ENCODE results near the gene RRP15.

DNA sequence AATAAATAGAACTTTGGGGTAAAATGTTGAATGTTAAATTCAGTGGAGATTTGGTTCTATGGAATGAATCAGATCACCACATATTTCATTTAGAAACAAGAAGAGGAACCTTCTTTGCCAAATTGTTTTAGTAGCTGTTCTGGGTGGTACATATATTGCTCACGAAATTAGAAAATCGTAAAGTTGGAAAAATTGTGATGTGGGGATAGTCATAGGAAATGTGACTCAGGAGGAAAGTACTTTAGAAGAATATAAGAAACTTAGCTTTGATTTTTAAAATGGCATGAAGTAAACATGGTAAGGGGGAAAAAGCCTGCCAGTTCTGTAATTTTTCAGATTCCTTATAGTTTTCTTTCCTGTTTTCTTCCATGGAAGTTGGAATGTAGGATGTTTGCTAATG is 27.4 kb downstream of the RRP15 start:
- TF ChIP-seq, protein P1, sequence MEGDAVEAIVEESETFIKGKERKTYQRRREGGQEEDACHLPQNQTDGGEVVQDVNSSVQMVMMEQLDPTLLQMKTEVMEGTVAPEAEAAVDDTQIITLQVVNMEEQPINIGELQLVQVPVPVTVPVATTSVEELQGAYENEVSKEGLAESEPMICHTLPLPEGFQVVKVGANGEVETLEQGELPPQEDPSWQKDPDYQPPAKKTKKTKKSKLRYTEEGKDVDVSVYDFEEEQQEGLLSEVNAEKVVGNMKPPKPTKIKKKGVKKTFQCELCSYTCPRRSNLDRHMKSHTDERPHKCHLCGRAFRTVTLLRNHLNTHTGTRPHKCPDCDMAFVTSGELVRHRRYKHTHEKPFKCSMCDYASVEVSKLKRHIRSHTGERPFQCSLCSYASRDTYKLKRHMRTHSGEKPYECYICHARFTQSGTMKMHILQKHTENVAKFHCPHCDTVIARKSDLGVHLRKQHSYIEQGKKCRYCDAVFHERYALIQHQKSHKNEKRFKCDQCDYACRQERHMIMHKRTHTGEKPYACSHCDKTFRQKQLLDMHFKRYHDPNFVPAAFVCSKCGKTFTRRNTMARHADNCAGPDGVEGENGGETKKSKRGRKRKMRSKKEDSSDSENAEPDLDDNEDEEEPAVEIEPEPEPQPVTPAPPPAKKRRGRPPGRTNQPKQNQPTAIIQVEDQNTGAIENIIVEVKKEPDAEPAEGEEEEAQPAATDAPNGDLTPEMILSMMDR (IDR thresholded peaks at IDR 0.05) = no peak
- TF ChIP-seq, protein P2, sequence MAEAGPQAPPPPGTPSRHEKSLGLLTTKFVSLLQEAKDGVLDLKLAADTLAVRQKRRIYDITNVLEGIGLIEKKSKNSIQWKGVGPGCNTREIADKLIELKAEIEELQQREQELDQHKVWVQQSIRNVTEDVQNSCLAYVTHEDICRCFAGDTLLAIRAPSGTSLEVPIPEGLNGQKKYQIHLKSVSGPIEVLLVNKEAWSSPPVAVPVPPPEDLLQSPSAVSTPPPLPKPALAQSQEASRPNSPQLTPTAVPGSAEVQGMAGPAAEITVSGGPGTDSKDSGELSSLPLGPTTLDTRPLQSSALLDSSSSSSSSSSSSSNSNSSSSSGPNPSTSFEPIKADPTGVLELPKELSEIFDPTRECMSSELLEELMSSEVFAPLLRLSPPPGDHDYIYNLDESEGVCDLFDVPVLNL (CRISPR knock-in tag; IDR thresholded peaks at IDR 0.05; ENCODE audit: borderline replicate concordance, low read depth) = no peak
- no peak for TF ChIP-seq ZNF219 (CRISPR knock-in tag; IDR thresholded peaks at IDR 0.05; ENCODE audit: borderline replicate concordance)
- TF ChIP-seq CBFB (CRISPR knock-in tag; IDR thresholded peaks at IDR 0.05; ENCODE audit: low read depth) = no peak
- no peak for TF ChIP-seq SP1 (CRISPR knock-in tag; conservative IDR thresholded peaks at IDR 0.05)
- no peak for TF ChIP-seq FOXP4 (CRISPR knock-in tag; IDR thresholded peaks at IDR 0.05)
- no peak for TF ChIP-seq JAZF1 (CRISPR knock-in tag; IDR thresholded peaks at IDR 0.05)
- TF ChIP-seq USF1 (CRISPR knock-in tag; IDR thresholded peaks at IDR 0.05) = no peak
- TF ChIP-seq CREM (CRISPR knock-in tag; IDR thresholded peaks at IDR 0.05) = no peak
- TF ChIP-seq E2F1 (CRISPR knock-in tag; IDR thresholded peaks at IDR 0.05) = no peak

Measured in WTC11 (cell line).